ENCODE data around the gene NEK9.

The NEK9 gene

GRCh38 chr14:75175677-75176141 lies 48.9 kb upstream of the NEK9 start:
- TF ChIP-seq SNAI2 (CRISPR knock-in tag; IDR thresholded peaks at IDR 0.05): no peak
- no peak for TF ChIP-seq RARB (CRISPR knock-in tag; IDR thresholded peaks at IDR 0.05)
- peak; percentile 7 for ATAC-seq

GRCh38 chr14:75174066-75174465 lies 47.2 kb upstream of the NEK9 start:
- TF ChIP-seq RARB (CRISPR knock-in tag; IDR thresholded peaks at IDR 0.05): no peak
- TF ChIP-seq PPARA (CRISPR knock-in tag; IDR thresholded peaks at IDR 0.05; ENCODE audit: borderline replicate concordance): no peak
- TF ChIP-seq TOX (CRISPR knock-in tag; IDR thresholded peaks at IDR 0.05; ENCODE audit: borderline replicate concordance): no peak
- TF ChIP-seq OSR1 (CRISPR knock-in tag; IDR thresholded peaks at IDR 0.05): no peak
- no peak for TF ChIP-seq SNAI2 (CRISPR knock-in tag; IDR thresholded peaks at IDR 0.05)
- TF ChIP-seq BACH2 (CRISPR knock-in tag; IDR thresholded peaks at IDR 0.05; ENCODE audit: borderline replicate concordance): no peak
- no peak for TF ChIP-seq ZFP30 (CRISPR knock-in tag; IDR thresholded peaks at IDR 0.05)
- TF ChIP-seq CSDC2 (CRISPR knock-in tag; IDR thresholded peaks at IDR 0.05): no peak
- no peak for TF ChIP-seq POU6F1 (CRISPR knock-in tag; IDR thresholded peaks at IDR 0.05; ENCODE audit: borderline replicate concordance, low read depth)
- no peak for TF ChIP-seq ARNTL (CRISPR knock-in tag; IDR thresholded peaks at IDR 0.05; ENCODE audit: borderline replicate concordance, low read depth)
- TF ChIP-seq GLIS3 (CRISPR knock-in tag; IDR thresholded peaks at IDR 0.05): no peak

GRCh38 chr14:75170772-75171171 lies 43.9 kb upstream of the NEK9 start:
- ATAC-seq: no peak
- TF ChIP-seq ESRRG (CRISPR knock-in tag; IDR thresholded peaks at IDR 0.05): no peak
- no peak for TF ChIP-seq TSHZ2 (CRISPR knock-in tag; IDR thresholded peaks at IDR 0.05)
- TF ChIP-seq CSDC2 (CRISPR knock-in tag; IDR thresholded peaks at IDR 0.05): no peak
- TF ChIP-seq CREB5 (CRISPR knock-in tag; IDR thresholded peaks at IDR 0.05; ENCODE audit: low read depth): no peak
- no peak for TF ChIP-seq PPARA (CRISPR knock-in tag; IDR thresholded peaks at IDR 0.05; ENCODE audit: borderline replicate concordance)
- no peak for TF ChIP-seq ZC3H10 (CRISPR knock-in tag; IDR thresholded peaks at IDR 0.05)
- no peak for TF ChIP-seq BACH2 (CRISPR knock-in tag; IDR thresholded peaks at IDR 0.05; ENCODE audit: borderline replicate concordance)
- no peak for TF ChIP-seq CSRNP3 (CRISPR knock-in tag; IDR thresholded peaks at IDR 0.05)
- no peak for TF ChIP-seq PATZ1 (CRISPR knock-in tag; IDR thresholded peaks at IDR 0.05; ENCODE audit: borderline replicate concordance)
- no peak for TF ChIP-seq OSR1 (CRISPR knock-in tag; IDR thresholded peaks at IDR 0.05)
- no peak for TF ChIP-seq ZFP30 (CRISPR knock-in tag; IDR thresholded peaks at IDR 0.05)
- no peak for TF ChIP-seq ZFP3 (CRISPR knock-in tag; IDR thresholded peaks at IDR 0.05)
- TF ChIP-seq ZNF565 (CRISPR knock-in tag; conservative IDR thresholded peaks at IDR 0.05; ENCODE audit: low read depth): no peak
- no peak for TF ChIP-seq ZNF8 (CRISPR knock-in tag; IDR thresholded peaks at IDR 0.05)
- no peak for TF ChIP-seq ISL1 (CRISPR knock-in tag; IDR thresholded peaks at IDR 0.05)
- TF ChIP-seq ARNTL (CRISPR knock-in tag; IDR thresholded peaks at IDR 0.05; ENCODE audit: borderline replicate concordance, low read depth): no peak
- no peak for TF ChIP-seq TOX (CRISPR knock-in tag; IDR thresholded peaks at IDR 0.05; ENCODE audit: borderline replicate concordance)
- no peak for TF ChIP-seq SNAI2 (CRISPR knock-in tag; IDR thresholded peaks at IDR 0.05)
- TF ChIP-seq GLIS3 (CRISPR knock-in tag; IDR thresholded peaks at IDR 0.05): no peak

More at GRCh38 chr14:75174066-75174465, 47.2 kb upstream of the NEK9 start:
- no peak for ATAC-seq

All from SK-N-SH treated with all-trans-retinoic acid at 6 μM for 48 hours (cell line).